BJ (cell line): ENCODE results near the gene ISOC2. TPM values are rescaled to one million over a fixed set of nuclear protein-coding genes. Genes with fewer than 3 reads are reported as not detected.
"Not testable (repeated sequence)": the region's sequence is repeated elsewhere in the genome, so short reads cannot be mapped to it uniquely, and the experiment has no call there.

ENCODE experiments used
- CTCF ChIA-PET: fragments of 350-600 bp; formaldehyde crosslinking; extraction: SDS; loops from one replicate; lab custom pipeline; 2021; ENCODE audit warnings: antibody characterized with exemption, inconsistent platforms; lab: Yijun Ruan, JAX
- POLR2A ChIA-PET: fragments of 300-600 bp; sonication (Branson Sonifier 250); formaldehyde crosslinking; extraction: SDS; loops from one replicate; lab custom pipeline; 2021; ENCODE audit warnings: antibody characterized with exemption; lab: Charles Lee
- DNase-seq: peaks from one replicate; pipeline ENCODE4 v3.0.0-alpha.2; 2011; ENCODE audit warnings: low read depth
- H3K27me3 ChIP-seq: 2 replicates; pipeline ENCODE4 v1.6.0; 2011; ENCODE audit warnings: low read length; ENCODE audit not compliant: control insufficient read depth, insufficient read depth
- H3K36me3 ChIP-seq: 2 replicates; pipeline ENCODE4 v1.5.1; 2011; ENCODE audit warnings: low read length; ENCODE audit not compliant: control insufficient read depth, insufficient read depth
- H3K4me3 ChIP-seq: 2 replicates; pipeline ENCODE4 v1.5.1; 2011; ENCODE audit warnings: low read depth, mild to moderate bottlenecking, control low read depth, low read length
- polyA plus RNA-seq: library from polyadenylated mRNA; depleted of rRNA; stranded (reverse); fragments of >200 nt; gene quantifications from 2 replicates; pipeline ENCODE4 v1.2.3, GENCODE V29; 2011
- TF ChIP-seq, protein P1 (sequence below): IDR thresholded peaks from 2 replicates; pipeline ENCODE4 v1.5.1; 2011; ENCODE audit warnings: low read depth, mild to moderate bottlenecking, control low read depth, inconsistent platforms, low read length, moderate library complexity; ENCODE audit not compliant: insufficient read depth

The ISOC2 gene
- polyA plus RNA-seq, 1 experiment: 123 TPM

DNA sequence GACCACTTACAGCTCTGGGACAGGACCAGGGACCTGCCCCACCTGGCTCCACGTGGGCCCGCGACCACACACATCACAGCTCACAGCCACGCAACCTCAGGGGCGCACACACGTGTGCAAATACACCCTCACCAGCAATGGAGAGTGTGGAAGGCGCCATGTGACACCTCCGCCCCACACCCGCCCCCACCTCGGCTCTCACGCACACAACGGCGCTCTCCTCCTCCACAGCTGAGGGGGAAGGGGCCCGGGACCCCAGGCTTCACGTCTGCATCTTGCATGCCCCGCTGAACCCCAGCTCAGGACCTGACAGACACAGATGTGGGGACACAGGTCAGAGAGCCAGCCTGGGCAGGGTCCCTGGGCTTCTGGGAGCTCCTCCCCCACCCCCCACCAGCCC is 12.0 kb downstream of the ISOC2 start:
- POLR2A ChIA-PET: no interaction called here
- DNase-seq: no peak
- TF ChIP-seq, protein P1, sequence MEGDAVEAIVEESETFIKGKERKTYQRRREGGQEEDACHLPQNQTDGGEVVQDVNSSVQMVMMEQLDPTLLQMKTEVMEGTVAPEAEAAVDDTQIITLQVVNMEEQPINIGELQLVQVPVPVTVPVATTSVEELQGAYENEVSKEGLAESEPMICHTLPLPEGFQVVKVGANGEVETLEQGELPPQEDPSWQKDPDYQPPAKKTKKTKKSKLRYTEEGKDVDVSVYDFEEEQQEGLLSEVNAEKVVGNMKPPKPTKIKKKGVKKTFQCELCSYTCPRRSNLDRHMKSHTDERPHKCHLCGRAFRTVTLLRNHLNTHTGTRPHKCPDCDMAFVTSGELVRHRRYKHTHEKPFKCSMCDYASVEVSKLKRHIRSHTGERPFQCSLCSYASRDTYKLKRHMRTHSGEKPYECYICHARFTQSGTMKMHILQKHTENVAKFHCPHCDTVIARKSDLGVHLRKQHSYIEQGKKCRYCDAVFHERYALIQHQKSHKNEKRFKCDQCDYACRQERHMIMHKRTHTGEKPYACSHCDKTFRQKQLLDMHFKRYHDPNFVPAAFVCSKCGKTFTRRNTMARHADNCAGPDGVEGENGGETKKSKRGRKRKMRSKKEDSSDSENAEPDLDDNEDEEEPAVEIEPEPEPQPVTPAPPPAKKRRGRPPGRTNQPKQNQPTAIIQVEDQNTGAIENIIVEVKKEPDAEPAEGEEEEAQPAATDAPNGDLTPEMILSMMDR: no peak
- Histone ChIP-seq H3K36me3 (no peaks in the 10 kb centered on the region), H3K4me3 (no peak overlapping the region), H3K27me3 (peaks cover 18% of the 10 kb centered on the region)
- CTCF ChIA-PET: interaction anchor here (1.0 kb wide), 1 partner anchor 31 kb away, joined by 5 read pairs; no protein-coding TSS in a partner anchor

DNA sequence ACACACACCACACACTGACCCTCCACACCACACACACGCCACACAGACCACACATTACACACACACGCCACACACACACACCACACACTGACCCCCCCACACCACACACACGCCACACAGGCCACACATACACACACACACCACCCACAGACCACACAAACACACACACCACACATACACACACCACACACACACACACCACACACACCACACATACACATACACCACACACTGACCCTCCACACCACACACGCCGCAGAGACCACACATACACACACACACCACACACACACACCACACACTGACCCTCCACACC is 13.3 kb downstream of the ISOC2 start:
- CTCF ChIA-PET: interaction anchor here (0.7 to 1.9 kb wide), 3 partner anchors 30 to 306 kb away, joined by 3 to 8 read pairs (median 3); no protein-coding TSS in a partner anchor
- POLR2A ChIA-PET, DNase-seq, H3K4me3 ChIP-seq, H3K36me3 ChIP-seq: not testable (repeated sequence)
- H3K27me3 ChIP-seq: peaks cover 27% of the 10 kb centered on the region

DNA sequence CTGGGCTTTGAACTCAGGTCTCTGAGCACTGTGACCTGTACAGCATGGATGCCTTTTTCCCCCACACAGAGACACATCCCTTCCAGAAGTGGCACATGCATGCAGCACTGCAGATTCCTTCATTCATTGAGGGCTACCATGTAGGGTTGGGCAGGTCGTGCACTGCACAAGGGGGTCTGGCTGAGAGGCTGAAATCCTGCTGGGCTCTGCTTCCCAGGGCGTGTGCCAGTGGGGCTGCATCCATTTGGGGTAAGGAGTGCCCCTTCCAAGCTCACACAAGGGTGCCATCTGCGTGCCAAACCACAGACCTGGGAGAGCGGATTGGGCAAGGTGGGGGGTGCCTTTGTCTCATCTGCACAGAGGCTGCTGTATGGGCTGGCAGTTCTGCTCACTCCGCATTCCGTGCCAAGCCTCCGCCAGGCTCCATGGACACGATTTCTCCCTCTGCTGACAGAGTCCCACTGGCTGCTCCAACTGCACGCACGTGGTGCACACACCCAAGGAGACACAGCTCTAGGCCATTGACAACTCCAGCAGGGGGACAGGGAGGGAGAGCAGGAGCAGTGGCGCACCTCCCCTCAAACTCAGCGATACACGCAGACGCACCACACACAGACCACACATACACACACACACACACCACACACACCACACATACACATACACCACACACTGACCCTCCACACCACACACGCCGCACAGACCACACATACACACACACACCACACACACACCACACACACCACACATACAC is 13.8 kb downstream of the ISOC2 start:
- TF ChIP-seq, protein P1: no peak
- ChIA-PET CTCF (interaction anchor here (0.7 to 1.9 kb wide), 4 partner anchors 11 to 306 kb away, joined by 3 to 8 read pairs (median 4); no protein-coding TSS in a partner anchor), POLR2A (no interaction called here)
- Histone ChIP-seq H3K27me3 (peaks cover 29% of the 10 kb centered on the region), H3K36me3 (no peaks in the 10 kb centered on the region), H3K4me3 (no peak overlapping the region)
- no peak for DNase-seq

DNA sequence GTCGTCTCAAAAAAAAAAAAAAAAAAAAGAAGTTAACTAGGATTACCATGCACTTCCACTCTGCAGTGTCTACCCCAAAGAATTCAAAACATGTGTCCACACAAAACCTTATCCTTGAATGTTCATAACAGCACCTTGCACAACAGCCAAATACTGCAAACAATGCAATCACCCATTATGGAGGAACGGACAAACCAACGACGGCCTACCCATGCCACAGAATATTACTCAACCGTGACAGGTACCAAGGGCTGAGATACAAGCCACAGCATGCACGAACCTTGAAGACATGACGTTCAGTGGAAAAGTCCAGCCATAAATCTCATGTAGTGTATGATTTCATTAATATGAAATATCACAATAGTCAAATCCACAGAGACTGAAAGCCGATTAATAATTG is 15.4 kb downstream of the ISOC2 start:
- no peak overlapping the region for H3K4me3 ChIP-seq
- ChIA-PET CTCF (interaction anchor here (1.4 to 1.9 kb wide), 2 partner anchors 9 to 28 kb away, joined by 6 to 8 read pairs; no protein-coding TSS in a partner anchor), POLR2A (no interaction called here)
- no peaks in the 10 kb centered on the region for H3K36me3 ChIP-seq
- H3K27me3 ChIP-seq: peaks cover 32% of the 10 kb centered on the region
- TF ChIP-seq, protein P1: no peak
- no peak for DNase-seq

DNA sequence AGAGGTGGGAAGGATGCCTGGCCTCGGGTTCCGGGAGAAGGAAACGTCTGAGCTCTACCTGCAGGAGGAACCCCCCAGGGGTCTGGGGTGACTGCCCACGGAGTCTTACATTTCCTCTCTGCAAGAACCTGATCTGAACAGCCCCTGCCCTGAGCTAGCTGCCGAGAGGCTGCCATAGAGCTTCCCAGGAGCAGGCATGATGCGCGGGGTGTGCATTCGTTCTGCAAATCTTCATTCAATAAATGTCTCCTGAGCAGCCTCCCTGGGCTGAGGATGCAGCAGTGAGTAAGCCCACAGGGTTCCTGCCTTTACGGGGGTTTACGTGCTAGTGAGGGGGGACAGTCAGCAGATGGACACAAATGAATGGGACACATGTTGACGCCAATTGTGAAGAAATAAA is 16.8 kb downstream of the ISOC2 start:
- no peak overlapping the region for H3K4me3 ChIP-seq
- POLR2A ChIA-PET: no interaction called here
- no peaks in the 10 kb centered on the region for H3K36me3 ChIP-seq
- TF ChIP-seq, protein P1: no peak
- peaks cover 35% of the 10 kb centered on the region for H3K27me3 ChIP-seq
- CTCF ChIA-PET: interaction anchor here (0.6 to 2.1 kb wide), 5 partner anchors 9 to 284 kb away, joined by 3 to 10 read pairs (median 4); partner anchors contain the start of gene ISOC2
- no peak for DNase-seq
